Keratinocyte (primary cell): ENCODE measurements around the gene ABTB1. TPM values are rescaled to one million over a fixed set of nuclear protein-coding genes. Genes with fewer than 3 reads are reported as not detected.

Source experiments
- DNase-seq: peaks from one replicate; pipeline ENCODE4 v3.0.0-alpha.2; 2011; ENCODE audit warnings: low read depth, missing footprints, low spot score
- FAIRE-seq: peaks from 2 replicates; lab custom pipeline; 2011; peaks lifted over from hg19 to GRCh38; lab: Jason Lieb, UNC
- H2AFZ ChIP-seq: 2 replicates; pipeline ENCODE4 v1.6.0; 2012; ENCODE audit warnings: low read length, control low read depth, inconsistent platforms; ENCODE audit not compliant: control insufficient read depth
- H3K27ac ChIP-seq: 2 replicates; pipeline ENCODE4 v1.5.1; 2011; ENCODE audit warnings: low read length; ENCODE audit not compliant: control insufficient read depth, insufficient read depth
- H3K27me3 ChIP-seq: 3 replicates; pipeline ENCODE4 v1.6.0; 2011; ENCODE audit warnings: low read length; ENCODE audit not compliant: control insufficient read depth, insufficient read depth; ENCODE audit errors: extremely low read depth
- H3K36me3 ChIP-seq, 2 experiments: 2 replicates in 1 of 2; 3 replicates in 1 of 2; pipeline ENCODE4 v1.5.1; 2011; ENCODE audit warnings: low read length in 2 of 2, mild to moderate bottlenecking in 1 of 2; ENCODE audit not compliant: control insufficient read depth in 2 of 2, insufficient read depth in 2 of 2; ENCODE audit errors: extremely low read depth in 1 of 2
- H3K4me1 ChIP-seq: 3 replicates; pipeline ENCODE4 v1.5.1; 2011; ENCODE audit warnings: low read length; ENCODE audit not compliant: control insufficient read depth, insufficient read depth; ENCODE audit errors: extremely low read depth
- H3K4me2 ChIP-seq: 3 replicates; pipeline ENCODE4 v1.6.0; 2011; ENCODE audit warnings: low read depth, low read length; ENCODE audit not compliant: control insufficient read depth, insufficient read depth; ENCODE audit errors: extremely low read depth
- H3K4me3 ChIP-seq, 3 experiments: fragments of 200-600 bp in 1 of 3; sonication (generic) in 1 of 3; 2 replicates in 2 of 3; 3 replicates in 1 of 3; pipeline ENCODE4 v1.5.1; 2011 to 2016; ENCODE audit warnings: low read length in 3 of 3, mild to moderate bottlenecking in 3 of 3, control low read depth in 2 of 3, inconsistent platforms in 1 of 3, low read depth in 1 of 3, mixed read lengths in 1 of 3, mixed run types in 1 of 3, moderate library complexity in 1 of 3; ENCODE audit not compliant: control insufficient read depth in 2 of 3, insufficient read depth in 2 of 3; ENCODE audit errors: extremely low read depth in 1 of 3
- H3K79me2 ChIP-seq: 2 replicates; pipeline ENCODE4 v1.6.0; 2012; ENCODE audit warnings: low read length; ENCODE audit not compliant: control insufficient read depth, insufficient read depth
- H3K9ac ChIP-seq: 3 replicates; pipeline ENCODE4 v1.6.0; 2011; ENCODE audit warnings: low read length; ENCODE audit not compliant: control insufficient read depth, insufficient read depth; ENCODE audit errors: extremely low read depth
- H3K9me1 ChIP-seq: 3 replicates; pipeline ENCODE4 v1.6.0; 2011; ENCODE audit warnings: low read length; ENCODE audit not compliant: control insufficient read depth, insufficient read depth; ENCODE audit errors: extremely low read depth
- H3K9me3 ChIP-seq: 2 replicates; pipeline ENCODE4 v1.5.1; 2012; ENCODE audit warnings: low read depth, low read length; ENCODE audit not compliant: control insufficient read depth
- H4K20me1 ChIP-seq: 3 replicates; pipeline ENCODE4 v1.6.0; 2011; ENCODE audit warnings: low read length; ENCODE audit not compliant: control insufficient read depth, insufficient read depth; ENCODE audit errors: extremely low read depth
- EZH2 ChIP-seq: IDR thresholded peaks from one replicate; pipeline ENCODE4 v1.6.1; 2012; ENCODE audit warnings: inconsistent platforms, mild to moderate bottlenecking, low read length, moderate library complexity
- dilution Hi-C: fragments of 300-500 bp; cut with MboI; formaldehyde crosslinking; loops from one replicate; pipeline ENCODE4 v1.7.0; 2020; ENCODE audit warnings: low sequenced_read_pairs; ENCODE audit not compliant: extremely low pct_ligation_motif_present
- polyA plus RNA-seq, 5 experiments: library from polyadenylated mRNA; depleted of rRNA in 3 of 5; stranded (reverse) in 3 of 5; stranded (forward) in 1 of 5; unstranded in 1 of 5; fragments of >200 nt; gene quantifications; 1 replicate in 1 of 5; 2 replicates in 3 of 5; 3 replicates in 1 of 5; pipeline versions ENCODE4 v1.2.1 to v1.2.3, GENCODE V29; 2011 to 2012; ENCODE audit warnings: missing spikeins in 2 of 5, low read depth in 1 of 5, low replicate concordance in 1 of 5
- TF ChIP-seq, protein P1 (sequence below), 3 experiments: IDR thresholded peaks in 1 of 3; conservative IDR thresholded peaks in 1 of 3; optimal IDR thresholded peaks in 1 of 3; 2 replicates in 2 of 3; 3 replicates in 1 of 3; pipeline versions ENCODE3 to v1.5.1; 2011; ENCODE audit warnings: low read length in 3 of 3, mild to moderate bottlenecking in 3 of 3, moderate library complexity in 2 of 3, control low read depth in 1 of 3, inconsistent platforms in 1 of 3; ENCODE audit not compliant: insufficient read depth in 2 of 3; ENCODE audit errors: extremely low read depth in 1 of 3

The ABTB1 gene
- polyA plus RNA-seq, 1 donor (not counting 4 experiments of a cell fraction or from before 2014, with no cell fraction given) = 11.6 TPM

DNA sequence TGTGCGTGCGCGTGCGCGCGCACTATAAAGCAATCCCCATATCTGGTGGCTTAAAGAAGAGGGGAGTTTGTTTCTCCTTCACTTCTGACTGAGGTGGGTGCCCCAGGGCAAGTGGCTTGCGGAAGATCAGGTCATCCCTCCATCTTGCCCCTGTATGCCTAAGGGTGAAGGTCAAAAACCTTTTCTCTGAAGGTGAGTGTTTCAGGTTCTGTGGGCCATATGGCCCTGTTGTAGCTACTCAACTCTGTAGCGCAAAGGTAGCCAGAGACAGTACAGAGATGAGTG lies 5.5 kb downstream of the ABTB1 start:
- Histone ChIP-seq H3K36me3 (peaks cover 1 to 6% of the 10 kb centered on the region in 2 experiments), H3K27me3 (no peaks in the 10 kb centered on the region), H3K9ac (no peak overlapping the region), H3K4me1 (peaks cover 32% of the 10 kb centered on the region), H3K9me3 (no peaks in the 10 kb centered on the region), H3K4me3 (no peak overlapping the region), H2AFZ (no peak overlapping the region), H3K4me2 (no peak overlapping the region), H3K27ac (no peak overlapping the region), H3K9me1 (no peaks in the 10 kb centered on the region), H4K20me1 (no peaks in the 10 kb centered on the region), H3K79me2 (no peaks in the 10 kb centered on the region)
- dilution Hi-C loops = no loop called here
- DNase-seq = no peak
- TF ChIP-seq EZH2 = no peak
- TF ChIP-seq, protein P1, sequence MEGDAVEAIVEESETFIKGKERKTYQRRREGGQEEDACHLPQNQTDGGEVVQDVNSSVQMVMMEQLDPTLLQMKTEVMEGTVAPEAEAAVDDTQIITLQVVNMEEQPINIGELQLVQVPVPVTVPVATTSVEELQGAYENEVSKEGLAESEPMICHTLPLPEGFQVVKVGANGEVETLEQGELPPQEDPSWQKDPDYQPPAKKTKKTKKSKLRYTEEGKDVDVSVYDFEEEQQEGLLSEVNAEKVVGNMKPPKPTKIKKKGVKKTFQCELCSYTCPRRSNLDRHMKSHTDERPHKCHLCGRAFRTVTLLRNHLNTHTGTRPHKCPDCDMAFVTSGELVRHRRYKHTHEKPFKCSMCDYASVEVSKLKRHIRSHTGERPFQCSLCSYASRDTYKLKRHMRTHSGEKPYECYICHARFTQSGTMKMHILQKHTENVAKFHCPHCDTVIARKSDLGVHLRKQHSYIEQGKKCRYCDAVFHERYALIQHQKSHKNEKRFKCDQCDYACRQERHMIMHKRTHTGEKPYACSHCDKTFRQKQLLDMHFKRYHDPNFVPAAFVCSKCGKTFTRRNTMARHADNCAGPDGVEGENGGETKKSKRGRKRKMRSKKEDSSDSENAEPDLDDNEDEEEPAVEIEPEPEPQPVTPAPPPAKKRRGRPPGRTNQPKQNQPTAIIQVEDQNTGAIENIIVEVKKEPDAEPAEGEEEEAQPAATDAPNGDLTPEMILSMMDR (optimal IDR thresholded peaks at IDR 0.05 in 1 of 3, IDR thresholded peaks at IDR 0.05 in 1 of 3, conservative IDR thresholded peaks at IDR 0.05 in 1 of 3; ENCODE audit: extremely low read depth in 1 of 3, insufficient read depth in 2 of 3, low read length in 3 of 3) = no peak
- FAIRE-seq = no peak

DNA sequence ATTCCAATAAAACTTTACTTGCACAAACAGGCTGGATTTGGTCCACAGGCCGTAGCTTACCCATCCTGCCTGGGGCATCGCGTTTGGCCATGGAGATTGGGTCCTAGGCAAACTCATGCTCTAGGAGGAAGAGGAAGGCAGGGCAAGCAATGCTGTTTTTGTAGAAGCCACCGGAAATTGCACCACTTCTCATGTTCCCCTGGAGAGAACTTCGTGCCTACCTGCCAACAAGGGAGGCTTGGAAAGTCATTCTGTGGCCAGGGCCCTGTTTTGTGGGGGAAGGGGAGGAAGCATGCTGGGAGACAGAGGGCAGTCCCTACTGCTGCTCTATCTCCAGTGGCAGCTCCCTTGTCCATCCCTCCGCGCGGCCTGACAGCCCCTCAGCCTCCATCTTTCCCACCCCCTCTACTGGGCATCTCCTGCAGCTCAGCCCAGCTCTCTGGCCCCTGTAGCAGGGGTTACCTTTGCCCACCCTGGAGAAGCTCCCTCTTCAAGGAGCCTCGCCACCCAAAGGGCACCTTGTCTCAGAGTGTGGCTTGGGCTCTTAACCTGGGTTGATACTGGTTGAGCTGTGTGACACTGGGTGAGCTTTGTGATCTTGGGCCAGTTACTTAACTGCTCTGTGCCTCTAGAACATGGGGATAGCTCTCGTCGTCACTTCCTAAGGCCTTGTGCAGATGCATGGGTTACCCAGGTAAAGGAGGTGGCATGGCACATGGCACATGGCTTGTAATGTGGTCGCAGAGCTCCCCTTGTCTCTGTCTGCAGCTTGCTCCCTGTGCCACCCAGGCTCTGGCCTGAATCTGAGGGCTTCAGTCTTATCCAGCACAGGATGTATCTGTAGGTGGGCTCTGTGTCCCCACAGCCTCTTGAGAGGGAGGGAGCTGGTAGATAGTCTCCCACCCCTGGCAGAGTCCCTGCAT lies 6.1 kb downstream of the ABTB1 start:
- Histone ChIP-seq H3K4me3 (no peak overlapping the region), H3K36me3 (peaks cover 1 to 6% of the 10 kb centered on the region in 2 experiments), H3K9me3 (no peaks in the 10 kb centered on the region), H3K27ac (no peak overlapping the region), H3K9me1 (no peaks in the 10 kb centered on the region), H4K20me1 (no peaks in the 10 kb centered on the region), H2AFZ (no peak overlapping the region), H3K79me2 (no peaks in the 10 kb centered on the region), H3K27me3 (no peaks in the 10 kb centered on the region), H3K4me1 (peaks cover 29% of the 10 kb centered on the region), H3K4me2 (no peak overlapping the region), H3K9ac (no peak overlapping the region)
- dilution Hi-C loops = no loop called here
- no peak for TF ChIP-seq EZH2
- TF ChIP-seq, protein P1 (optimal IDR thresholded peaks at IDR 0.05 in 1 of 3, IDR thresholded peaks at IDR 0.05 in 1 of 3, conservative IDR thresholded peaks at IDR 0.05 in 1 of 3; ENCODE audit: extremely low read depth in 1 of 3, insufficient read depth in 2 of 3, low read length in 3 of 3) = no peak
- DNase-seq = no peak
- FAIRE-seq = peak; percentile 91
